ENCODE measurements around the gene PRCC.

Gene PRCC

GRCh38 chr1:156806512-156807440 is 39.4 kb downstream of the PRCC start:
- no peak for DNase-seq (ENCODE audit: extremely low read depth, low read depth)
- no peak for TF ChIP-seq CTCF (IDR thresholded peaks at IDR 0.05; ENCODE audit: low read depth, low read length)

- no peak for TF ChIP-seq CTCF (IDR thresholded peaks at IDR 0.05; ENCODE audit: low read depth, low read length)
- no peak for DNase-seq (ENCODE audit: extremely low read depth, low read depth)
Observed at GRCh38 chr1:156807627-156808026, 40.3 kb downstream of the PRCC start.

- no peak for DNase-seq (ENCODE audit: extremely low read depth, low read depth)
- TF ChIP-seq CTCF (IDR thresholded peaks at IDR 0.05; ENCODE audit: low read depth, low read length), result no peak
Observed at GRCh38 chr1:156808186-156809030, 41.1 kb downstream of the PRCC start.

GRCh38 chr1:156809281-156809680 is 41.9 kb downstream of the PRCC start:
- TF ChIP-seq CTCF (IDR thresholded peaks at IDR 0.05; ENCODE audit: low read depth, low read length), result no peak
- DNase-seq (ENCODE audit: extremely low read depth, low read depth), result no peak

GRCh38 chr1:156809711-156810366 is 42.5 kb downstream of the PRCC start:
- no peak for DNase-seq (ENCODE audit: extremely low read depth, low read depth)

GRCh38 chr1:156811168-156811567 is 43.8 kb downstream of the PRCC start:
- TF ChIP-seq CTCF (IDR thresholded peaks at IDR 0.05; ENCODE audit: low read depth, low read length), result no peak
- DNase-seq (ENCODE audit: extremely low read depth, low read depth), result no peak

More at GRCh38 chr1:156809711-156810366, 42.5 kb downstream of the PRCC start:
- no peak for TF ChIP-seq CTCF (IDR thresholded peaks at IDR 0.05; ENCODE audit: low read depth, low read length)

All from AG09319 (cell line).